ENCODE data around the gene FYCO1.

The FYCO1 gene

DNA sequence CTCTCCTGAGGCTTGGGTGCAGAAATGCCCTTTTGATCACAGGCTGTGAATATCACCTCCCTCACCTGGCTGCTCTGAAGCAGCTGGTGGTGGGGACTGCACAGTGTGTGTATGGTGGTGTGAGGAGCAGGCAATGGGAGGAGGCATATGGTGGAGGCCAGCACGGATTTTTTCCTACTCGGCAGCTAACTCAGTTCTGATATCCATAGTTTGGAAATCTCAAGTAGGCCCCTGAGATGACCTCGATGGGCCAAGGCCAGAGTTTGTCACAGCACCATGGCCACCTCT is 73.6 kb downstream of the FYCO1 start:
- no peak overlapping the region for H3K4me3 ChIP-seq (replicated peaks; ENCODE audit: insufficient read depth, low read length)
- H3K27me3 ChIP-seq (ENCODE audit: insufficient read depth, poor library complexity, severe bottlenecking) = no peaks in the 10 kb centered on the region
- no peak overlapping the region for H3K27ac ChIP-seq (replicated peaks)
- no peak for DNase-seq (ENCODE audit: low read depth in 1 of 2, low spot score in 1 of 2)
- TF ChIP-seq, protein P1, sequence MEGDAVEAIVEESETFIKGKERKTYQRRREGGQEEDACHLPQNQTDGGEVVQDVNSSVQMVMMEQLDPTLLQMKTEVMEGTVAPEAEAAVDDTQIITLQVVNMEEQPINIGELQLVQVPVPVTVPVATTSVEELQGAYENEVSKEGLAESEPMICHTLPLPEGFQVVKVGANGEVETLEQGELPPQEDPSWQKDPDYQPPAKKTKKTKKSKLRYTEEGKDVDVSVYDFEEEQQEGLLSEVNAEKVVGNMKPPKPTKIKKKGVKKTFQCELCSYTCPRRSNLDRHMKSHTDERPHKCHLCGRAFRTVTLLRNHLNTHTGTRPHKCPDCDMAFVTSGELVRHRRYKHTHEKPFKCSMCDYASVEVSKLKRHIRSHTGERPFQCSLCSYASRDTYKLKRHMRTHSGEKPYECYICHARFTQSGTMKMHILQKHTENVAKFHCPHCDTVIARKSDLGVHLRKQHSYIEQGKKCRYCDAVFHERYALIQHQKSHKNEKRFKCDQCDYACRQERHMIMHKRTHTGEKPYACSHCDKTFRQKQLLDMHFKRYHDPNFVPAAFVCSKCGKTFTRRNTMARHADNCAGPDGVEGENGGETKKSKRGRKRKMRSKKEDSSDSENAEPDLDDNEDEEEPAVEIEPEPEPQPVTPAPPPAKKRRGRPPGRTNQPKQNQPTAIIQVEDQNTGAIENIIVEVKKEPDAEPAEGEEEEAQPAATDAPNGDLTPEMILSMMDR (IDR thresholded peaks at IDR 0.05; ENCODE audit: insufficient read depth, low read length) = no peak
- TF ChIP-seq REST (IDR thresholded peaks at IDR 0.05; ENCODE audit: insufficient replicate concordance, low read depth) = no peak
- TF ChIP-seq GABPA (IDR thresholded peaks at IDR 0.05; ENCODE audit: low read depth) = no peak
- TF ChIP-seq POLR2AphosphoS5 (IDR thresholded peaks at IDR 0.05; ENCODE audit: low read depth) = no peak
- TF ChIP-seq SPI1 (IDR thresholded peaks at IDR 0.05; ENCODE audit: borderline replicate concordance, low read depth) = no peak

- Histone ChIP-seq H3K27me3 (ENCODE audit: insufficient read depth, poor library complexity, severe bottlenecking) (no peaks in the 10 kb centered on the region), H3K4me3 (replicated peaks; ENCODE audit: insufficient read depth, low read length) (no peak overlapping the region), H3K27ac (replicated peaks) (no peak overlapping the region)
- DNase-seq (ENCODE audit: low read depth in 1 of 2, low spot score in 1 of 2) = no peak
- TF ChIP-seq SPI1 (IDR thresholded peaks at IDR 0.05; ENCODE audit: borderline replicate concordance, low read depth) = no peak
- TF ChIP-seq, protein P1 (IDR thresholded peaks at IDR 0.05; ENCODE audit: insufficient read depth, low read length) = no peak
- TF ChIP-seq REST (IDR thresholded peaks at IDR 0.05; ENCODE audit: insufficient replicate concordance, low read depth) = no peak
- no peak for TF ChIP-seq POLR2AphosphoS5 (IDR thresholded peaks at IDR 0.05; ENCODE audit: low read depth)
- no peak for TF ChIP-seq GABPA (IDR thresholded peaks at IDR 0.05; ENCODE audit: low read depth)
These were observed 74.2 kb downstream of the FYCO1 start for GRCh38 chr3:45921158-45922038.

- no peak for DNase-seq (ENCODE audit: low read depth in 1 of 2, low spot score in 1 of 2)
- Histone ChIP-seq H3K27ac (replicated peaks) (no peak overlapping the region), H3K4me3 (replicated peaks; ENCODE audit: insufficient read depth, low read length) (no peak overlapping the region), H3K27me3 (ENCODE audit: insufficient read depth, poor library complexity, severe bottlenecking) (no peaks in the 10 kb centered on the region)
- TF ChIP-seq, protein P1 (IDR thresholded peaks at IDR 0.05; ENCODE audit: insufficient read depth, low read length) = no peak
- TF ChIP-seq SPI1 (IDR thresholded peaks at IDR 0.05; ENCODE audit: borderline replicate concordance, low read depth) (no peak), REST (IDR thresholded peaks at IDR 0.05; ENCODE audit: insufficient replicate concordance, low read depth) (no peak), GABPA (IDR thresholded peaks at IDR 0.05; ENCODE audit: low read depth) (no peak)
These were observed 78.3 kb downstream of the FYCO1 start for GRCh38 chr3:45917146-45917898.

Measured in HL-60 (cell line).